Activated B cell treated with CpG ODN at 0.5 μM for 24 hours (primary cell): ENCODE measurements around the gene NCKAP5. TPM values are rescaled to one million over a fixed set of nuclear protein-coding genes. Genes with fewer than 3 reads are reported as not detected.

ENCODE experiments used
- ATAC-seq: fragments of 200-7000 bp; cut with Tn5 transposase; one replicate; pipeline ENCODE4 v1.10.0; 2021; ENCODE audit warnings: low read depth, mild to moderate bottlenecking, moderate library complexity
- CTCF ChIA-PET: fragments of 350-600 bp; sonication (Branson Sonifier 250); formaldehyde crosslinking; loops from one replicate; lab custom pipeline; 2021; ENCODE audit warnings: antibody characterized with exemption; lab: Charles Lee
- POLR2A ChIA-PET: fragments of 350-600 bp; sonication (Branson Sonifier 250); formaldehyde crosslinking; loops from one replicate; lab custom pipeline; 2021; ENCODE audit warnings: antibody characterized with exemption; lab: Charles Lee
- DNase-seq: peaks from one replicate; pipeline ENCODE4 v3.0.0; 2022
- H3K27ac Mint-ChIP-seq: one replicate; pipeline ENCODE4 v1.8.0; 2020; ENCODE audit warnings: mixed read lengths
- H3K27me3 Mint-ChIP-seq: one replicate; pipeline ENCODE4 v1.8.0; 2021; ENCODE audit warnings: mixed read lengths
- H3K36me3 Mint-ChIP-seq: one replicate; pipeline ENCODE4 v1.8.0; 2021; ENCODE audit warnings: low read depth, mixed read lengths
- H3K4me1 Mint-ChIP-seq: one replicate; pipeline ENCODE4 v1.8.0; 2021; ENCODE audit warnings: mixed read lengths
- H3K4me3 Mint-ChIP-seq: one replicate; pipeline ENCODE4 v1.8.0; 2020; ENCODE audit warnings: mild to moderate bottlenecking, mixed read lengths
- H3K9me3 Mint-ChIP-seq: one replicate; pipeline ENCODE4 v1.8.0; 2020; ENCODE audit warnings: mixed read lengths
- CTCF ChIP-seq: fragments of 200-600 bp; IDR thresholded peaks from one replicate; pipeline ENCODE4 v1.8.0; 2022; ENCODE audit warnings: antibody characterized with exemption, mild to moderate bottlenecking
- intact Hi-C: fragments of 100-400 bp; cut with micrococcal nuclease; formaldehyde crosslinking; loops from one replicate; pipeline ENCODE4 v1.15.1; 2024
- total RNA-seq: library from RNA; stranded (reverse); gene quantifications from 2 replicates; pipeline ENCODE4 v1.2.3, GENCODE V29; 2022

Gene NCKAP5
- total RNA-seq, 1 donor from 2014 or later: not detected

GRCh38 chr2:133135035-133135654, 433.1 kb downstream of the NCKAP5 start:
- TF ChIP-seq CTCF: no peak
- Mint-ChIP-seq H3K27ac (no peak overlapping the region), H3K4me3 (no peak overlapping the region), H3K4me1 (no peaks in the 10 kb centered on the region), H3K36me3 (no peaks in the 10 kb centered on the region), H3K9me3 (peaks cover 3% of the 10 kb centered on the region), H3K27me3 (no peaks in the 10 kb centered on the region)
- no peak for ATAC-seq
- intact Hi-C loops: no loop called here
- DNase-seq: no peak
- ChIA-PET POLR2A (no interaction called here), CTCF (no interaction called here)

- H3K27me3 Mint-ChIP-seq: no peaks in the 10 kb centered on the region
- no peak for TF ChIP-seq CTCF
- POLR2A ChIA-PET: no interaction called here
- no peaks in the 10 kb centered on the region for H3K4me1 Mint-ChIP-seq
- DNase-seq (no peak), ATAC-seq (no peak)
- CTCF ChIA-PET: no interaction called here
- no peaks in the 10 kb centered on the region for H3K36me3 Mint-ChIP-seq
- no peaks in the 10 kb centered on the region for H3K9me3 Mint-ChIP-seq
- no peak overlapping the region for H3K27ac Mint-ChIP-seq
- intact Hi-C loops: no loop called here
- no peak overlapping the region for H3K4me3 Mint-ChIP-seq
Measured at GRCh38 chr2:133130548-133131246, 437.6 kb downstream of the NCKAP5 start.

- no peaks in the 10 kb centered on the region for H3K27me3 Mint-ChIP-seq
- H3K4me3 Mint-ChIP-seq: no peak overlapping the region
- ATAC-seq: no peak
- ChIA-PET CTCF (no interaction called here), POLR2A (no interaction called here)
- no peak overlapping the region for H3K27ac Mint-ChIP-seq
- intact Hi-C loops: no loop called here
- no peak for TF ChIP-seq CTCF
- no peaks in the 10 kb centered on the region for H3K9me3 Mint-ChIP-seq
- no peak for DNase-seq
- no peaks in the 10 kb centered on the region for H3K4me1 Mint-ChIP-seq
- H3K36me3 Mint-ChIP-seq: no peaks in the 10 kb centered on the region
Measured at GRCh38 chr2:133124446-133124845, 443.8 kb downstream of the NCKAP5 start.

GRCh38 chr2:133123904-133124303, 444.4 kb downstream of the NCKAP5 start:
- H3K9me3 Mint-ChIP-seq: no peaks in the 10 kb centered on the region

More at GRCh38 chr2:133123904-133124303, 444.4 kb downstream of the NCKAP5 start:
- no peak for TF ChIP-seq CTCF
- Mint-ChIP-seq H3K4me3 (no peak overlapping the region), H3K27ac (no peak overlapping the region), H3K36me3 (no peaks in the 10 kb centered on the region), H3K4me1 (no peaks in the 10 kb centered on the region), H3K27me3 (no peaks in the 10 kb centered on the region)
- ATAC-seq (no peak), DNase-seq (no peak)
- intact Hi-C loops: no loop called here
- ChIA-PET CTCF (no interaction called here), POLR2A (no interaction called here)
